Measurements from ENCODE around the gene ARHGAP35.

The ARHGAP35 gene

DNA sequence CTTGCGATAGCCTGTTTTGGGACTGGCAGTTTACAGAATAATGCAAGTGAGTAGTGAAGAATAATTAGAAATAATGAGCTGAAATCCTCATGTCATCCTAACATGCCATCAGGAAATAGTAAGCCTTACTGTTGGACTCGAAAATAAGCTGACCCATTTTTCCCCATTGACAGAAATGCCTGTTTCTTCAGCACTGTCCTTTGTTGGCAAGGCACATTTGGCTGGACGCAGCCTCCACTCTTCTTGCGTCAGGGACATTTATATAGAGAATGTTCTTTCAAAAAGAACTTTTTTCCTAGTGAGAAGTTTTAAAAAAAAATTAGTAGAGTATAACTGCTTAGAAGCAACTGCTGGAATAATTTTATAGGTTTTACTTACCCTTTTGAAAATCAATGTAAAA is 47.1 kb downstream of the ARHGAP35 start:
- DNase-seq, result no peak

- DNase-seq, result no peak
Measured at GRCh38 chr19:46909356-46909755, 48.6 kb downstream of the ARHGAP35 start.
